Naive thymus-derived CD4-positive, alpha-beta T cell (primary cell): ENCODE data around the gene CLN5. TPM values are rescaled to one million over a fixed set of nuclear protein-coding genes. Genes with fewer than 3 reads are reported as not detected.

Source experiments
- ATAC-seq: fragments of 150-1000 bp; cut with Tn5 transposase; 2 replicates; pipeline ENCODE4 v1.10.0; 2021; ENCODE audit warnings: mild to moderate bottlenecking, moderate library complexity
- CTCF ChIA-PET: fragments of 350-600 bp; sonication (Branson Sonifier 250); formaldehyde crosslinking; loops from one replicate; lab custom pipeline; 2021; ENCODE audit warnings: antibody characterized with exemption; lab: Charles Lee
- POLR2A ChIA-PET: fragments of 350-600 bp; sonication (Branson Sonifier 250); formaldehyde crosslinking; loops from one replicate; lab custom pipeline; 2021; ENCODE audit warnings: antibody characterized with exemption, inconsistent platforms; lab: Charles Lee
- DNase-seq, 9 donors: peaks; one replicate each; pipeline versions ENCODE4 v3.0.0 to v3.0.0-alpha.2; 2020 to 2022; ENCODE audit warnings: mixed read lengths in 1 of 9
- H3K27ac ChIP-seq: one replicate; pipeline ENCODE4 v1.7.0; 2013; ENCODE audit warnings: mild to moderate bottlenecking, low read depth, low read length, moderate library complexity
- H3K27me3 ChIP-seq, 2 donors: one replicate each; pipeline ENCODE4 v1.7.0; 2013; ENCODE audit warnings: low read length in 2 of 2, mild to moderate bottlenecking in 2 of 2, moderate library complexity in 2 of 2; ENCODE audit not compliant: control insufficient read depth in 2 of 2, insufficient read depth in 2 of 2
- H3K36me3 ChIP-seq, 3 experiments: 1 replicate in 2 of 3; 2 replicates in 1 of 3; pipeline ENCODE4 v1.7.0; 2013; ENCODE audit warnings: low read length in 3 of 3, mild to moderate bottlenecking in 3 of 3, moderate library complexity in 1 of 3; ENCODE audit not compliant: insufficient read depth in 3 of 3, control insufficient read depth in 2 of 3
- H3K4me1 ChIP-seq, 2 donors: one replicate each; pipeline ENCODE4 v1.7.0; 2013; ENCODE audit warnings: low read length in 2 of 2, mild to moderate bottlenecking in 2 of 2, moderate library complexity in 1 of 2; ENCODE audit not compliant: control insufficient read depth in 2 of 2, insufficient read depth in 2 of 2
- H3K4me3 ChIP-seq: 2 replicates; pipeline ENCODE4 v1.7.0; 2013; ENCODE audit warnings: mild to moderate bottlenecking, low read length
- H3K9me3 ChIP-seq, 3 experiments: 1 replicate in 2 of 3; 2 replicates in 1 of 3; pipeline ENCODE4 v1.7.0; 2013; ENCODE audit warnings: low read length in 3 of 3; ENCODE audit not compliant: control insufficient read depth in 2 of 3
- H3K27ac Mint-ChIP-seq, 9 donors: one replicate each; pipeline ENCODE4 v1.8.0; 2020 to 2022; ENCODE audit warnings: mixed read lengths in 9 of 9, mild to moderate bottlenecking in 8 of 9, moderate library complexity in 5 of 9, inconsistent platforms in 2 of 9
- H3K27me3 Mint-ChIP-seq, 5 donors: one replicate each; pipeline ENCODE4 v1.8.0; 2021 to 2022; ENCODE audit warnings: mixed read lengths in 5 of 5, mild to moderate bottlenecking in 1 of 5
- H3K36me3 Mint-ChIP-seq, 5 donors: one replicate each; pipeline ENCODE4 v1.8.0; 2020 to 2022; ENCODE audit warnings: mixed read lengths in 5 of 5, mild to moderate bottlenecking in 3 of 5, inconsistent platforms in 1 of 5
- H3K4me1 Mint-ChIP-seq, 7 donors: one replicate each; pipeline ENCODE4 v1.8.0; 2020 to 2022; ENCODE audit warnings: mixed read lengths in 7 of 7, mild to moderate bottlenecking in 3 of 7, inconsistent platforms in 1 of 7
- H3K4me3 Mint-ChIP-seq, 10 donors: one replicate each; pipeline ENCODE4 v1.8.0; 2020 to 2022; ENCODE audit warnings: mild to moderate bottlenecking in 10 of 10, mixed read lengths in 10 of 10, moderate library complexity in 6 of 10, inconsistent platforms in 2 of 10
- H3K9me3 Mint-ChIP-seq, 11 donors: one replicate each; pipeline ENCODE4 v1.8.0; 2020 to 2022; ENCODE audit warnings: mixed read lengths in 11 of 11, mild to moderate bottlenecking in 4 of 11, inconsistent platforms in 1 of 11, moderate library complexity in 1 of 11
- intact Hi-C, 2 donors: fragments of 100-400 bp; cut with micrococcal nuclease; formaldehyde crosslinking; loops; one replicate each; pipeline ENCODE4 v1.15.1; 2023
- polyA plus RNA-seq, 2 donors: library from polyadenylated mRNA; unstranded; fragments of 300-500 nt; fragmentation: Illumina TruSeq; gene quantifications; one replicate each; pipeline ENCODE4 v1.2.3, GENCODE V29; 2021
- total RNA-seq, 6 experiments: library from RNA in 5 of 6; stranded (reverse) in 5 of 6; gene quantifications; 1 replicate in 5 of 6; 2 replicates in 1 of 6; pipeline ENCODE4 v1.2.3 and lab custom pipeline; 2021 to 2026

Gene CLN5
- total and polyA plus RNA-seq, 7 experiments from 2014 or later: 18.9 to 45.3 (median 27.7) TPM

GRCh38 chr13:77034881-77035280 lies 43.0 kb downstream of the CLN5 start:
- Histone ChIP-seq H3K4me3 (no peak overlapping the region), H3K27me3 (no peaks in the 10 kb centered on the region), H3K9me3 (no peaks in the 10 kb centered on the region), H3K27ac (no peak overlapping the region), H3K36me3 (no peaks in the 10 kb centered on the region), H3K4me1 (no peaks in the 10 kb centered on the region)
- intact Hi-C loops: no loop called here
- peaks cover 0 to 3% (median 0%) of the 10 kb centered on the region in 11 donors for H3K9me3 Mint-ChIP-seq
- ChIA-PET POLR2A (interaction anchor here (1.1 kb wide), 1 partner anchor 9 kb away, joined by 3 read pairs; no protein-coding TSS in a partner anchor), CTCF (no interaction called here)
- H3K27ac Mint-ChIP-seq: peak overlapping the region in 1 of 9 donors; percentile 36
- DNase-seq (no peak), ATAC-seq (no peak)
- H3K36me3 Mint-ChIP-seq: peaks cover 0 to 3% (median 0%) of the 10 kb centered on the region in 5 donors
- no peak overlapping the region for H3K4me3 Mint-ChIP-seq
- H3K4me1 Mint-ChIP-seq: peaks cover 0 to 7% (median 0%) of the 10 kb centered on the region in 7 donors
- peaks cover 0 to 5% (median 3%) of the 10 kb centered on the region in 5 donors for H3K27me3 Mint-ChIP-seq

GRCh38 chr13:77036279-77036678 lies 44.4 kb downstream of the CLN5 start:
- no peak overlapping the region for H3K27ac ChIP-seq
- no peak overlapping the region for H3K4me3 Mint-ChIP-seq
- POLR2A ChIA-PET: interaction anchor here (1.0 kb wide), 1 partner anchor 9 kb away, joined by 4 read pairs; the partner anchor contains the start of gene FBXL3
- peaks cover 0 to 5% (median 2%) of the 10 kb centered on the region in 5 donors for H3K27me3 Mint-ChIP-seq
- H3K4me1 ChIP-seq: no peaks in the 10 kb centered on the region
- H3K36me3 ChIP-seq: no peaks in the 10 kb centered on the region
- no peaks in the 10 kb centered on the region for H3K27me3 ChIP-seq
- CTCF ChIA-PET: no interaction called here
- H3K4me3 ChIP-seq: no peak overlapping the region
- DNase-seq (no peak), ATAC-seq (no peak)
- peaks cover 0 to 3% (median 0%) of the 10 kb centered on the region in 5 donors for H3K36me3 Mint-ChIP-seq
- H3K9me3 ChIP-seq: no peaks in the 10 kb centered on the region
- intact Hi-C loops: no loop called here
- H3K9me3 Mint-ChIP-seq: peaks cover 0 to 3% (median 0%) of the 10 kb centered on the region in 11 donors
- H3K27ac Mint-ChIP-seq: no peak overlapping the region
- H3K4me1 Mint-ChIP-seq: peaks cover 0 to 7% (median 0%) of the 10 kb centered on the region in 7 donors

DNA sequence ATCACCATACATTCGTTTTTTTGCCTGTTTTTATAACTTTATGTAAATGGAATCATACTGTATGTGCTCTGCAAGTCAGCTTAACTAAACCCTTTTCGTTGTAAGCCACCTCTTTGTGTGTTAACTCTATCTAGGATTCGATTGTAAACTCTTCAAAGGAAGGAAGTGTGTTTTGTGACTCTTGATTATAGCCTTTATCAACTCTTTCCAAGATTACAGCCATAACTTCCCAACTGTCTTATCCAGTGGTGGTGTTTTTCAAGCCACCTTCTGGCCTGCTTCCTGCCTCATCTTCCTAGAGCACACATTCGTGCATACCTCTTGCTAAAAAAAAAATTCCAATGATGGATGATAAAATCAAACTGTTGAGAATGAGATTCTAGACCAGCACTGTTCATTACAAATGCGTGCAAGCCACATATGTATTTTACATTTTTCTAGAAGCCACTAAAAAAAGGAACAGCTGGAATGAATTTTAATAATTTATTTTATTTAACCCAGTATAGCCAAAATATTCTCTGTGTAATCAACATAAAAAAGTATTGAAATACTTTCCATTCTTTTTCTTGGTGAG lies 47.1 kb downstream of the CLN5 start:
- ChIA-PET CTCF (no interaction called here), POLR2A (no interaction called here)
- no peak overlapping the region for H3K4me3 Mint-ChIP-seq
- Histone ChIP-seq H3K9me3 (no peaks in the 10 kb centered on the region), H3K36me3 (no peaks in the 10 kb centered on the region), H3K27me3 (no peaks in the 10 kb centered on the region), H3K27ac (no peak overlapping the region), H3K4me1 (no peaks in the 10 kb centered on the region), H3K4me3 (no peak overlapping the region)
- ATAC-seq (no peak), DNase-seq (no peak)
- H3K27ac Mint-ChIP-seq: peak overlapping the region in 1 of 9 donors; percentile 28
- H3K36me3 Mint-ChIP-seq: peaks cover 0 to 2% (median 0%) of the 10 kb centered on the region in 5 donors
- H3K9me3 Mint-ChIP-seq: peaks cover 0 to 3% (median 0%) of the 10 kb centered on the region in 11 donors
- intact Hi-C loops: loop anchor here in 1 of 2 donors (1.0 kb wide), 1 partner anchor 23 kb away; no protein-coding TSS in a partner anchor
- H3K4me1 Mint-ChIP-seq: peaks cover 0 to 14% (median 4%) of the 10 kb centered on the region in 7 donors
- peaks cover 0 to 1% (median 0%) of the 10 kb centered on the region in 5 donors for H3K27me3 Mint-ChIP-seq

GRCh38 chr13:77040076-77040475 lies 48.2 kb downstream of the CLN5 start:
- H3K9me3 Mint-ChIP-seq: peaks cover 0 to 3% (median 0%) of the 10 kb centered on the region in 11 donors
- CTCF ChIA-PET: no interaction called here
- H3K4me1 Mint-ChIP-seq: peaks cover 0 to 14% (median 4%) of the 10 kb centered on the region in 7 donors
- no peak overlapping the region for H3K4me3 Mint-ChIP-seq
- DNase-seq: no peak
- H3K27ac Mint-ChIP-seq: peak overlapping the region in 1 of 9 donors; percentile 22
- H3K27me3 Mint-ChIP-seq: no peaks in the 10 kb centered on the region
- no peak for ATAC-seq
- no peak overlapping the region for H3K27ac ChIP-seq
- no peaks in the 10 kb centered on the region for H3K27me3 ChIP-seq
- H3K9me3 ChIP-seq: no peaks in the 10 kb centered on the region
- no peaks in the 10 kb centered on the region for H3K4me1 ChIP-seq
- POLR2A ChIA-PET: no interaction called here
- intact Hi-C loops: no loop called here
- H3K4me3 ChIP-seq: no peak overlapping the region
- peaks cover 0 to 3% (median under 1%) of the 10 kb centered on the region in 3 experiments for H3K36me3 ChIP-seq
- H3K36me3 Mint-ChIP-seq: peaks cover 0 to 8% (median 2%) of the 10 kb centered on the region in 5 donors

- Histone ChIP-seq H3K4me1 (no peaks in the 10 kb centered on the region), H3K27me3 (no peaks in the 10 kb centered on the region), H3K27ac (no peak overlapping the region), H3K36me3 (peaks cover 0 to 4% (median 3%) of the 10 kb centered on the region in 3 experiments), H3K4me3 (no peak overlapping the region), H3K9me3 (no peaks in the 10 kb centered on the region)
- Mint-ChIP-seq H3K4me3 (no peak overlapping the region), H3K27ac (peak overlapping the region in 2 of 9 donors; percentile 23 to 60), H3K4me1 (peaks cover 0 to 14% (median 4%) of the 10 kb centered on the region in 7 donors), H3K9me3 (peaks cover 0 to 3% (median 0%) of the 10 kb centered on the region in 11 donors), H3K27me3 (no peaks in the 10 kb centered on the region), H3K36me3 (peaks cover 0 to 9% (median 2%) of the 10 kb centered on the region in 5 donors)
- intact Hi-C loops: no loop called here
- POLR2A ChIA-PET: no interaction called here
- DNase-seq (no peak), ATAC-seq (no peak)
- CTCF ChIA-PET: no interaction called here
These were observed 49.0 kb downstream of the CLN5 start for GRCh38 chr13:77040835-77041234.

DNA sequence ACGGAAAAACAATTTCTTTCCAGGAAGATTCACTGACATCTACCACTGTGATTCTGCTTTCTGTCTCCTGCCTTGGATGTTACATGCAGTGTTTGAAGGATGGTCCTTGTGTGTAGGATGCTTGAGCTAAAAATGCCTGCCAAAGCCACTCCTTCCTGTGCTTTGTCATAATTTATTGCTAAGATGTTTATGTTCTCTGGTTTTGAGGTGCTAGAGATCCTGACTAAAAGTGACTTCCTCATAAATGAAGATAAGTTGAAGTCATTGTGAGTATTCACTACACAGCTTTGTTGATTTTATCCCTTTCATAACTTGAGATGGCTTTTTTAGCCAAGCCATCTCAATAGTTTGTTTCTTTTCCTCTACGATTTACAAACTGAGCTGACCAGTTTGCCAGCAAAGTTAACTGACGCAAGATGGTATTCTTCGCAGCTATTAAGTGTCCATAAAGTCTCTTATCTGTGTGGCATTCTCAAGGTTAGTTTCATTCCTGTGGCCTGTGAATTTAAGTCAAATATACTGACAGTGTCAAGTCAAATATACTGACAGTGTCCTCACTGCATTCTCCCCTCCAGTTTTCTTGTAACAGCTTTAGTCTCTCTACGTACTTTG lies 50.8 kb downstream of the CLN5 start:
- Mint-ChIP-seq H3K27ac (peak overlapping the region in 7 of 9 donors; percentile 2 to 78 (median 6)), H3K36me3 (peaks cover 5 to 23% (median 13%) of the 10 kb centered on the region in 5 donors), H3K9me3 (peaks cover 0 to 3% (median 0%) of the 10 kb centered on the region in 11 donors), H3K4me1 (peaks cover 0 to 14% (median 4%) of the 10 kb centered on the region in 7 donors), H3K27me3 (no peaks in the 10 kb centered on the region), H3K4me3 (no peak overlapping the region)
- peaks cover 0 to 21% (median 3%) of the 10 kb centered on the region in 3 experiments for H3K36me3 ChIP-seq
- no peak overlapping the region for H3K27ac ChIP-seq
- ChIA-PET POLR2A (interaction anchor here (0.8 to 1.4 kb wide), 4 partner anchors 12 to 51 kb away, joined by 3 to 5 read pairs (median 4); partner anchors contain the start of genes CLN5 and FBXL3), CTCF (interaction anchor here (0.8 kb wide), 1 partner anchor 37 kb away, joined by 3 read pairs; no protein-coding TSS in a partner anchor)
- DNase-seq (no peak), ATAC-seq (peak; percentile 37)
- H3K27me3 ChIP-seq: no peaks in the 10 kb centered on the region
- intact Hi-C loops: no loop called here
- no peaks in the 10 kb centered on the region for H3K9me3 ChIP-seq
- H3K4me1 ChIP-seq: no peaks in the 10 kb centered on the region
- H3K4me3 ChIP-seq: no peak overlapping the region
